NB4 (cell line): ENCODE results near the gene SNAP47.

Experiments used
- MYC ChIP-seq: IDR thresholded peaks from 2 replicates; pipeline ENCODE4 v1.6.1; 2011; ENCODE audit warnings: low read depth, low read length
- POLR2A ChIP-seq: IDR thresholded peaks from 2 replicates; pipeline ENCODE4 v1.6.1; 2011; ENCODE audit warnings: mild to moderate bottlenecking; ENCODE audit not compliant: insufficient read length; ENCODE audit errors: extremely low read depth
- TF ChIP-seq, protein P1 (sequence below): IDR thresholded peaks from one replicate; pipeline ENCODE4 v1.5.1; 2012; ENCODE audit warnings: low read depth, low read length
- TF ChIP-seq, protein P2 (sequence below): IDR thresholded peaks from 2 replicates; pipeline ENCODE4 v1.6.1; 2011; ENCODE audit warnings: low read depth, low read length

DNA sequence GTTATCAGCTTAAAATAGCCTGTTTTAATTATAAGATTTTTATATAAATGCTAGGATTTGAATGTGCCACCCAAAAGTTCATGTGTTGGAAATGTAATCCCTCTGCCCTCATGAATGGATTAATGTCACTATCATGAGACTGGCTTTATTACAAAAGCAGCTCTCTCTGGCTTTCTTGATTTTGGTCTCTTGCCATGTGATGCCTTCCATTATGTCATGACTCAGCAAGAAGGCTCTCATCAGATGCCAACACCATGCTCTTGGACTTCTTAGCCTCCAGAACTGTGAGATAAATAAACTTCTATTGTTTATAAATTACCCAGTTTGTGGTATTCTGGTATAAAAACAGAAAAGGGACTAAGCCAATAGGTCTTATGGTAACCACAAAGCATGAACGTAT, 73.3 kb downstream of the SNAP47 start:
- TF ChIP-seq, protein P1, sequence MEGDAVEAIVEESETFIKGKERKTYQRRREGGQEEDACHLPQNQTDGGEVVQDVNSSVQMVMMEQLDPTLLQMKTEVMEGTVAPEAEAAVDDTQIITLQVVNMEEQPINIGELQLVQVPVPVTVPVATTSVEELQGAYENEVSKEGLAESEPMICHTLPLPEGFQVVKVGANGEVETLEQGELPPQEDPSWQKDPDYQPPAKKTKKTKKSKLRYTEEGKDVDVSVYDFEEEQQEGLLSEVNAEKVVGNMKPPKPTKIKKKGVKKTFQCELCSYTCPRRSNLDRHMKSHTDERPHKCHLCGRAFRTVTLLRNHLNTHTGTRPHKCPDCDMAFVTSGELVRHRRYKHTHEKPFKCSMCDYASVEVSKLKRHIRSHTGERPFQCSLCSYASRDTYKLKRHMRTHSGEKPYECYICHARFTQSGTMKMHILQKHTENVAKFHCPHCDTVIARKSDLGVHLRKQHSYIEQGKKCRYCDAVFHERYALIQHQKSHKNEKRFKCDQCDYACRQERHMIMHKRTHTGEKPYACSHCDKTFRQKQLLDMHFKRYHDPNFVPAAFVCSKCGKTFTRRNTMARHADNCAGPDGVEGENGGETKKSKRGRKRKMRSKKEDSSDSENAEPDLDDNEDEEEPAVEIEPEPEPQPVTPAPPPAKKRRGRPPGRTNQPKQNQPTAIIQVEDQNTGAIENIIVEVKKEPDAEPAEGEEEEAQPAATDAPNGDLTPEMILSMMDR = no peak
- no peak for TF ChIP-seq MYC
- no peak for TF ChIP-seq POLR2A
- TF ChIP-seq, protein P2, sequence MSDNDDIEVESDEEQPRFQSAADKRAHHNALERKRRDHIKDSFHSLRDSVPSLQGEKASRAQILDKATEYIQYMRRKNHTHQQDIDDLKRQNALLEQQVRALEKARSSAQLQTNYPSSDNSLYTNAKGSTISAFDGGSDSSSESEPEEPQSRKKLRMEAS = no peak
